Amniotic stem cell (primary cell): ENCODE measurements around the gene IMMP2L.

Experiments
- DNase-seq: peaks from one replicate; lab custom pipeline; 2025; lab: John Stamatoyannopoulos, UW

IMMP2L gene

GRCh38 chr7:110861163-110861562 lies 701.1 kb downstream of the IMMP2L start:
- DNase-seq = no peak

GRCh38 chr7:110857106-110857505 lies 705.2 kb downstream of the IMMP2L start:
- no peak for DNase-seq

GRCh38 chr7:110856704-110857103 lies 705.6 kb downstream of the IMMP2L start:
- no peak for DNase-seq

GRCh38 chr7:110854651-110855050 lies 707.6 kb downstream of the IMMP2L start:
- DNase-seq = no peak

GRCh38 chr7:110854166-110854565 lies 708.1 kb downstream of the IMMP2L start:
- no peak for DNase-seq

GRCh38 chr7:110853263-110853662 lies 709.0 kb downstream of the IMMP2L start:
- no peak for DNase-seq

- no peak for DNase-seq
Observed at GRCh38 chr7:110852156-110852940, 709.9 kb downstream of the IMMP2L start.

- DNase-seq = no peak
Observed at GRCh38 chr7:110850224-110850623, 712.1 kb downstream of the IMMP2L start.

- no peak for DNase-seq
Observed at GRCh38 chr7:110842796-110843195, 719.5 kb downstream of the IMMP2L start.

- DNase-seq = no peak
Observed at GRCh38 chr7:110841840-110842545, 720.3 kb downstream of the IMMP2L start.

GRCh38 chr7:110839866-110840265 lies 722.4 kb downstream of the IMMP2L start:
- peak; percentile 6 for DNase-seq

GRCh38 chr7:110835849-110836248 lies 726.4 kb downstream of the IMMP2L start:
- no peak for DNase-seq

GRCh38 chr7:110835218-110835617 lies 727.1 kb downstream of the IMMP2L start:
- DNase-seq = no peak

- DNase-seq = no peak
Observed at GRCh38 chr7:110831419-110831818, 730.9 kb downstream of the IMMP2L start.

GRCh38 chr7:110830778-110831177 lies 731.5 kb downstream of the IMMP2L start:
- DNase-seq = no peak

- DNase-seq = no peak
Observed at GRCh38 chr7:110827936-110828335, 734.4 kb downstream of the IMMP2L start.

- no peak for DNase-seq
Observed at GRCh38 chr7:110827287-110827855, 734.9 kb downstream of the IMMP2L start.

- no peak for DNase-seq
Observed at GRCh38 chr7:110813986-110814385, 748.3 kb downstream of the IMMP2L start.

GRCh38 chr7:110809832-110810231 lies 752.5 kb downstream of the IMMP2L start:
- DNase-seq = no peak

GRCh38 chr7:110808361-110808760 lies 753.9 kb downstream of the IMMP2L start:
- DNase-seq = no peak

- no peak for DNase-seq
Observed at GRCh38 chr7:110804501-110804900, 757.8 kb downstream of the IMMP2L start.

- no peak for DNase-seq
Observed at GRCh38 chr7:110803602-110804143, 758.6 kb downstream of the IMMP2L start.

- no peak for DNase-seq
Observed at GRCh38 chr7:110801502-110801901, 760.8 kb downstream of the IMMP2L start.
